AG04449 (cell line): ENCODE results near the gene NAALADL2.
"Not testable (repeated sequence)": the region's sequence is repeated elsewhere in the genome, so short reads cannot be mapped to it uniquely, and the experiment has no call there.

Source experiments
- CTCF ChIA-PET: fragments of 350-600 bp; formaldehyde crosslinking; extraction: SDS; loops from one replicate; lab custom pipeline; 2021; ENCODE audit warnings: antibody characterized with exemption; lab: Yijun Ruan, JAX
- POLR2A ChIA-PET: fragments of 400-600, 350-600 bp; formaldehyde crosslinking; extraction: SDS; loops from one replicate; lab custom pipeline; 2020; ENCODE audit warnings: antibody characterized with exemption, inconsistent platforms; lab: Yijun Ruan, JAX
- DNase-seq: peaks from one replicate; pipeline ENCODE4 v3.0.0-alpha.2; 2010; ENCODE audit warnings: low read depth, low spot score
- H3K4me3 ChIP-seq: 2 replicates; pipeline ENCODE4 v1.5.1; 2011; ENCODE audit warnings: low read depth, mild to moderate bottlenecking, control low read depth, low read length
- CTCF ChIP-seq: IDR thresholded peaks from one replicate; pipeline ENCODE4 v1.5.1; 2011; ENCODE audit warnings: mild to moderate bottlenecking, moderate library complexity, low read length, control low read depth, inconsistent platforms; ENCODE audit not compliant: insufficient read depth; ENCODE audit errors: missing control alignments

Gene NAALADL2

GRCh38 chr3:175443682-175444081, 584.5 kb downstream of the NAALADL2 start:
- POLR2A ChIA-PET = no interaction called here
- TF ChIP-seq CTCF = no peak
- no peak overlapping the region for H3K4me3 ChIP-seq
- no peak for DNase-seq
- CTCF ChIA-PET = no interaction called here

GRCh38 chr3:175445741-175446140, 586.6 kb downstream of the NAALADL2 start:
- no peak for TF ChIP-seq CTCF
- DNase-seq = no peak
- H3K4me3 ChIP-seq = no peak overlapping the region
- ChIA-PET CTCF (no interaction called here), POLR2A (no interaction called here)

- no peak for DNase-seq
- no peak overlapping the region for H3K4me3 ChIP-seq
- POLR2A ChIA-PET = no interaction called here
- CTCF ChIA-PET = no interaction called here
- TF ChIP-seq CTCF = no peak
Observed at GRCh38 chr3:175447521-175447920, 588.4 kb downstream of the NAALADL2 start.

GRCh38 chr3:175453361-175453760, 594.2 kb downstream of the NAALADL2 start:
- TF ChIP-seq CTCF = no peak
- CTCF ChIA-PET = no interaction called here

GRCh38 chr3:175456466-175456865, 597.3 kb downstream of the NAALADL2 start:
- TF ChIP-seq CTCF = no peak
- CTCF ChIA-PET = interaction anchor here (1.1 kb wide), 1 partner anchor 15 kb away, joined by 3 read pairs; no protein-coding TSS in a partner anchor
- no peak overlapping the region for H3K4me3 ChIP-seq
- POLR2A ChIA-PET = interaction anchor here (0.7 kb wide), 1 partner anchor 8 kb away, joined by 4 read pairs; no protein-coding TSS in a partner anchor
- DNase-seq = no peak

More at GRCh38 chr3:175453361-175453760, 594.2 kb downstream of the NAALADL2 start:
- DNase-seq = no peak
- H3K4me3 ChIP-seq = no peak overlapping the region
- POLR2A ChIA-PET = no interaction called here

GRCh38 chr3:175457301-175457700, 598.2 kb downstream of the NAALADL2 start:
- CTCF ChIA-PET = no interaction called here
- no peak for DNase-seq
- no peak for TF ChIP-seq CTCF
- no peak overlapping the region for H3K4me3 ChIP-seq
- POLR2A ChIA-PET = no interaction called here

- POLR2A ChIA-PET, DNase-seq, CTCF ChIA-PET, H3K4me3 ChIP-seq: not testable (repeated sequence)
Observed at GRCh38 chr3:175460849-175461399, 601.8 kb downstream of the NAALADL2 start.
